GM21529 (cell line): ENCODE data around the gene DOCK10.

Experiments used
- ATAC-seq: cut with Tn5 transposase; IDR thresholded peaks from one replicate; pipeline ENCODE4 v1.9.1; 2021; ENCODE audit not compliant: unreplicated experiment

Gene DOCK10

DNA sequence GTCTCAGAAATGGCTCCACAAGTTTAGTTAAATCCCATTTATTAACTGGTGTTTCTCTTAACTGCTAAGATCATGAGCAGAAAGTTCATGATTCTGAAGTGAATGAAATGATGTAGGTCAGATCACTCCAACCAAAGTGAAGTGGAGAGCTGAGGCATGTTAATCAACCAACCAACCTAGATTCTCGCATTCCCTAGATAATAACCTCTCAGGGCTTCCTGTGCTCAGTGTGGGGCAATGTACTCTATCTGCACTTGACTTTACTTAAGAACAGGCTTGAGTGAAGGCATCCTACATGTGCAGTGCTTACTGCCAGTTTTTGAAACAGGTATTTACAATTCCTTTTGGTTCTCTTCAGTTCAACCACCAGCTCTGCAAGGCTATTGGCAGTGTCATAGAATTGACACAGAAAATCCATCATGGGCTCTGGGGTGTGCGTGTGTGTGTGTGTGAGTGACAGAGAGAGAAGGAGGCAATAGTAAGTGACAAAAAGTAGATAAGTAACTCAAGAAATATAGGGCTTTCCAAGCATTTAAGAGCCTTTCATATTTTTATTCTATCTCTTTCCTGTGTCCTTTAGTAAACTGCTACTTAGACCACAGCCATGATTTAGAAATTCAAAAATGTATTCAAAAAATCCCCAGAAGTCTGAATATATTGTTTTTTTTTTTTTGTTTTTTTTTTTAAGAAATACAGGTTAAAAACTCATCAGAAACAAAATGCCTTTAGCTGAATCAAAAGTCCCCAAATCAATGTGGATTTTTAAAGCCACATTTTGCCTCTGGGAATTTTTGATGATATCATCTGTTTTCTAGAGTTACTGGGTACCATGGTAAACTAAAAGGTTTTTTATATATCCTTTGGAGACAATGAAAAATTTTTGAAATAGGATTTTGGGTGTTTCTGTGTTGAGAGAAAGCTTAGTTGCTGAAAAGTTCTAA is 28.6 kb downstream of the DOCK10 start:
- ATAC-seq, result no peak

DNA sequence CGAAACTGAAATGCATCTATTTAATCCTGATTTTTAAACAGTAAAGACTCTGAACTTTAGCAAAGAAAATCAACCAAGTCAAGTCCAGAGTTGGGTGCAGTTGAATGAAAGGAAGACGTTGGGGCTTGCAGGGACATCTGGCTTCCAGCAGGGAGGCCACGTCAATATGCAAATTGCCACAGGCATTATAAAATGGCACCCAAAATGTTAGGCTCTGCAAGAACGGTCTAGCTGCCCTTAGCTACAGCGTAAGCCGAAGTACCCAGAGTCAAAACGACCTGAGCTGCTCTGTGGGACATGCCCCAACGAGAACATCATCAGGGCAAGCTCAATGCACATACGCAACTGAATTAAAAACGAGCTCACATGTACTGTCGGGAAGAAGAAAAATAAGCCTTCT is 30.7 kb downstream of the DOCK10 start:
- no peak for ATAC-seq

DNA sequence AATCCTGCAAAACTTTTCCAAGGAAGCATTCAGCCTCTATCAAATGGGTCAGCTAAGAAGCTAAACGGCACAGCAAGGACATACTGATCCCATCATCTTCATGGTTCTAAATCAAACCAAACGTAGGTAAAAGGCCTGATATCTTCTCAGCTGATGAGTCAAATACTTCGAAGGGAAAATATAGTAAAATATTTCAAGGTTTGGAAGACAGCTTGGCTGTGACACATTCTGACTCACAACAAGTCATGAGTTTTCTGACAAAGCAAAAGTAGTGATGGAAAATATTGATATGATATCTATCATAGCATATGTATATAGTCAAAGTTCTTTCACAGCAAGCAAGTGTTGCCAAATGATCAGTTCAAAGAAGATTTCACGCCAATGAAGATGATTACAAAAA is 31.5 kb downstream of the DOCK10 start:
- no peak for ATAC-seq

DNA sequence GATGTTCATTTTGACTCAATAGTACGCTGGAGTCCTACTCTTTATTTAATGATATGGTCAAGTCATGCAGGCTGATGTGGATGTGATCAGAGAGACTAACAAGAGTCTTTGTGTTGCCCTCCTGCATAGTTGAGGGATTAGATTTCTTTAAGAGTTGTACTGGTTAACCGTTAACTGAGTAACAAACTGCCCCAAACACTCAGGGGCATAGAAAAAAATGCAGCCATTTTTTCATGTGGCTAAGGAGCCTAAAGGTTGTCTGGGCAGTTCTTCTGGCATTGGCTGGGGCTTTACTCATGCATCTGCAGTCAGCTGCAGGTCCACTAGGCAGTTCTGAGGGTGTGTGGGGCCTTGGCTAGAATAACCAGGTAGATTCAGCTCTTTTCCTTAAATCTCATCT is 32.5 kb downstream of the DOCK10 start:
- ATAC-seq, result no peak

DNA sequence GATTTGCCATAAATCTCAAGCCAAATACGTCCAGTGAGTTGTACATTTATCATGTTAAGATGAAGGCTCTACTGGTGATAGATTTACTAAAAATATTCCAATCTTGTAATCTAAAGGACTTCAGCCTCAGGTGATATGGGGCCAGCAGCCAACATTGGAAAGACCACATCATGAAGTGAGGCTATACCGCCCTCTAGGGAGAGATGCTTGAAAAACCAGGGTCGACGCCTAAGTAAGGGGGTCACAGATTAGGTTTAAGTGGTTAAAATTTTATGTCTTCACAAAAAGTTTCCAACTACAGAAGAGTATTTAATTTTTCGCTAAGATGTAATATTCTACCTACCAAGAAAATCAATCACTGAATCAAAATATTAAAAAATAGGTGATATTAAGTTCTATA is 33.3 kb downstream of the DOCK10 start:
- ATAC-seq, result no peak

DNA sequence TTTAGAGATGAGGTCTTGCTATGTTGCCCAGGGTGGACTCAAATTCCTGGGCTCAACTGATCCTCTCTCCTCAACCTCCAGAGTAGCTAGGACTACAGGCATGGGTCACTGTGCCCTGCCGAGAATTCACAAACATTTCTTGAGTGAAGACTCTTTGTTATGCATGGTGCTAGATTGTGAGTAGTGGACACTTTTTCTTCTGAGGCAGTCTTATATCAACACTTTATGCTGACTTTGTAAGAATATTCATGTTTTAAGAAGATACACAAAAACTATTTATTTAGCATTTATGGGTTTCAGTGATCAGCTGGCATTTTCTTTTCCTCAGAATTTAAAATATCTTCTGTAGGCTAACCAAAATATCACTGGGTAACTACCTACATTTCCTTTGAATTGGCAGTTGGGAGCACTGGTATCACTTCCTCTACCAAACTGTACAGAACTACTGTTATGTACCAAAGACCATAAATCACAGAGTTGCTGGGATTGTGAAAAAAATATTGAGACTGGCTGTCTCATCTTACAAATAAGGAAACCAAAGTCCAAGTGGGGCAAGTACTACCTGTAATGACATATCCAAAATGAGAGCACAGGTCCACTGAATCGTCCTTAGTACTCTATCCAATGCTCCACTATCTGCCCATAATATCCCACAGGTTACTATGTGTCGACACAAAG is 34.0 kb downstream of the DOCK10 start:
- peak; percentile 72 for ATAC-seq

DNA sequence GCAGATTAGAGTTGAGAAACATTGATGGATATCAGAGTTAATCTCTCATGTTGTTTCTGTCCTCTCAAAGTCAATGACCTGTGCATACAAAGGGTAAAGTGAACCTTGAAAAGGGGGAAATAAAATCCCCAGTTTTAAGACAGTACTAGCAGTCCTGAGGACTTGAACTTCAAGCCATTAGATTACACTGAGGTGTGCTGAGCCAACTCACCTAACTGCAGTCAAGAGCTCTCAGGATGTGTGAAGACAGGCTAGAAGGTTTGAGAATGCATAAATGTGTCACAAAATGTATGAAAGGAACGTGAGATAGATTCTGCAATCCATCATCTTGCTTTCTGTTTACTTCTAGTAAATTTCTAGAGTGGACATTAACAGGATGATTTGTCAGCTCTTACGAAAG is 35.5 kb downstream of the DOCK10 start:
- ATAC-seq, result no peak

DNA sequence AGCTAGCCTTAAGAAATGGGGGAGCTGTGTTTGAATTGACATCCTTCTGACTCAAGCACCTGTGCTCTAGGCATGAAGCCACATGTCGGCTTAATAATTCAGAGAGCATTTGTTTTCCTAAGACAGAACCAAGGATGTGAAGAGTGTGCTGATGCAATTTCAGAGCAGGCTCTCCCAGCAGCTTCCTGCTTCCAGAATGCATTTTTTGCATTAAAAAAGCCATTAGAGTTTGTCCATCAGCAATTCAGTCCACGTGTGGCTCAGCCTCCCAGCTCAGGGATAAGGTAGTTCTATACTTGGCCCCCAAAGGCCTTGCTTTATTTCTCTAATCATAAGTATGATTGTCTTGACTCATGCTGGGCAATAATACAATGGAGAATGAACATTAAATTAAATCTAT is 37.7 kb downstream of the DOCK10 start:
- ATAC-seq, result no peak

DNA sequence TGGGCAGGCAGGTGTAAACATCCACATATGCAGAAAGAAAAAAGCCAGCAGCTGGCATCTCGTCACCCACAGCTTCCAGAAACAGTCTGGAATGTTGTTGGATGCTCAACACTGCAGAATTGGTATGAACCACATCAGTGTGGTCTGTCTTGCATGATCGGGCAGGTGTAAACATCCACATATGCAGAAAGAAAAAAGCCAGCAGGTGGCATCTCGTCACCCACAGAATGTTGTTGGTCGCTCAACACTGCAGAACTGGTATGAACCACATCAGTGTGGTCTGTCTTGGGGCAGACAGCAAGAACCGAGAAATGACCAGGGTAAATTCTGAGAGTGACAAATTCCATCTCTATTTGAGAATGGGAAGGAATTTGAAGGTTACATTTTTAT is 39.6 kb downstream of the DOCK10 start:
- ATAC-seq, result peak; percentile 95

DNA sequence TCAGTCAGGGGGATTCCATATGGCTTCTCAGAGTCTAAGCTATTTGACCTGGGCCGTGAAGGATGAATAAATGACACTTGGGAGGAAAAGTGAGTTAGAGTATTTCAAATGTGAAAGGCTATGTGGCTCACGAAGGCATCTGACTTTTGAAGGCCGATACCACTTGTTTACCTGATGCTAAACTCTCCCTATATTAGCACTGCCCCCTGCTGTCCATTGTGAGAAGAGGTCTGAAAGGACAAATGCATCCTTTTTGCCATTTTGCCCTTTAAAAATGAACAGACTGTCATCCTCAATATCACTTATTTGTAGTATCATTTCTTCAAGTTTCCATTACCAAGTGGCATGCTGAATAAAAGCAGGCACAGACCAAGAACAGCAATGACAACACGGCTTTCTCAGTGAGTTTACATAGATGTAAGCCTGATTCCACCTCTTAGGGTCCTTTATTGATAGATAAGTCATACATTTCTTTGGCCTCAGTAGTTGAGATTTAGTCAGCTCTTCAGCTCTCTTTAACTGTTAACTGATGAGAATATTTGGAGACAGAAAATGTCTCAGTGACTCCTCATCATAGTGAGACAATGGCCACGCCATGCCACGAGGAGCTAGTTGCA is 40.1 kb downstream of the DOCK10 start:
- ATAC-seq, result peak; percentile 64

DNA sequence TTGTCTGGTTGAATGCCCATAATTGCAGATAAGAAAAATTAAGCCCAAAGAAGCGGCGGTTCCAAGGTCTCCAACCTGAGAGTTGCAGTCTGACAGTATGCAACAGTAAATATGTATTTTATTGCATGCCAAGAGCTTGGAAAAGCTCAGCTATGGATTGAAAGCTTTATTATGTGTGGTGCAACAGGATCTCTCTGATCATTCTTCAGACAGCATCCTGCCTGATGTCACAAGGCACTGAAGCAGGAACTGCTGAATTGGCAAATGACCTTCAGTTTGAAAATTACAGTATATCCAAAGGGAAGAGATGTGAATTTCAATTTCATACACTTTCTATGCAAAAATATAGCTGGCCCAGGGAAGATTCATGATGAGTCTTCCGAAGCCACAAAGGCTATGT is 42.5 kb downstream of the DOCK10 start:
- no peak for ATAC-seq

DNA sequence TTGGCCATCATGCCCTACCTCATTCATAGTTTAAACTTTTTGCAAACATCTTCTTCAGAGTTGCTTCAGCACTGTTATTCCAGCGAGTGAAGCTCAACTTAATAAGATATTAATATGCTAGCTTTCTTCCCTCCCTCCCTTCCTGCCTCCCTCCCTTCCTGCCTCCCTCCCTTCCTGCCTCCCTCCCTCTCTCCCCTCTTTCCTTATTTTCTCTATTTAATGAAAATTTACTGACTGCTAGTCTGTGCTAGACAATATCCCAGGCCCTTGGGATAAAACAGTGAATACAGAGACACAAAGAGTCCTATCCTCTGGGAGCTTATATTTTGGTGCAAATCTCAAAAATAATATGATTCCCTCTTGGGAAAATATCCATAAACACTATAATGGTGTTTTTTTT is 42.9 kb downstream of the DOCK10 start:
- no peak for ATAC-seq

DNA sequence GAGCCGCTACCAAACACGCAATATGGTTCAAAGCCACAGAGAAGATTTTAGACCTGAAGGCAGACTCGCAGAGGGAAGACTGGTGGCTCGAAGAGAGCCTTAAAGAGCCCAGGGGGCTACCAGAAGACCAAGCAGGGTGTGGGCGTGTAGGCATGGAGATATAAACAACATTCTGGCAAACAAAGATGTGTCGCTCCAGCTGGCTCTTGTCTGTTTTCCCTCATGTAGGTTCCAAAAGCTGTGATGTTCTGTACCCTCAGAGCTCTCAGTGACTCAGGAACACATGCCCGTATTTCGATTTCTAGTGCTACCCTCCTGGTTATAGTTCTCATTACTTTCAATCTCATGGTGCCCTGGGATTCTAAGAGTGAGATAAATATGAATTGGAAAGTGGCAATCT is 44.5 kb downstream of the DOCK10 start:
- ATAC-seq, result no peak

DNA sequence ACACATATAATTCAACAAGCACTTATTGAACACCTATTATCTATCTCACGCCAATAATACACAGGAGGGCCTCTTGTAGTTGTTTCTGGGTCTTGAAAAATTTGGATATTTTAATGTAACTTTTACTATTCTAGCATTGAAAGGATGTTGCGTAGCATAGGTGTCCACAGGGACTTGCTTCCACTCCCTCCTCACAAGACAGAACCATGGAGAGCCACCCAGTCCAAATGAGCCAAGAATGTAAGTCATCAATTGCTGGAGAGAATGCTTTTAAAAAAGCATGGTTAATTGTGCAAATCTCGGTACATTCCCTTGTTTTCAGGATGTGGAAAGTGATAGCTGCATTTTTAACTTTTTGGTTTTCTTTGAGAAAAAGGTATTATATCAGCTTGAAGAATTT is 46.8 kb downstream of the DOCK10 start:
- no peak for ATAC-seq

DNA sequence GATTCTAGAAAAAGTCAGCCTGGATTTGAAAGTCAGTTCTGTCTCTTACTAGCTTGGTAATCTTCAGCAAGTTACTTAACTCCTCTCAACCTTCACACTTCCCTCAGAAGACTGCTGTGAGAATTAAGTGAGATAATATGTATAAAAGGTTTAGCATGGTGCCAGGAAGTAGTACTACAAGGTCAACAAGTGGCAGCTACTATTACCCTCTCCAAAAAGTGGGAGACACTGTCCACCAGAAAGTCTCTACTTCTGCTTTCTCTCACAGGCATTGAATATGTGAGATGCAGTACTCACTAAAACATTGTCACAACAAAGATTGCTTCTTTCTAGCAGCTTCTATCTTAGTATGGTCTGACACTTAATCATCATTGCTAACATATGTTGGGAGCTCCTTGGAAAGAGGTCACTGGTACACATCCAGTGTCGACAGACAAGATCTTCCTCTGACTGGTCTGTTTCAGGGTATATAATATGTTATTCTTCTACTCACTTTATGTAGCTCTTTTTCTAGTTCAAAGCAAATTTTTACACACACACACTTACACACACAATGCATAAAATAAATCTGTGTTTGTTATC is 47.9 kb downstream of the DOCK10 start:
- no peak for ATAC-seq

DNA sequence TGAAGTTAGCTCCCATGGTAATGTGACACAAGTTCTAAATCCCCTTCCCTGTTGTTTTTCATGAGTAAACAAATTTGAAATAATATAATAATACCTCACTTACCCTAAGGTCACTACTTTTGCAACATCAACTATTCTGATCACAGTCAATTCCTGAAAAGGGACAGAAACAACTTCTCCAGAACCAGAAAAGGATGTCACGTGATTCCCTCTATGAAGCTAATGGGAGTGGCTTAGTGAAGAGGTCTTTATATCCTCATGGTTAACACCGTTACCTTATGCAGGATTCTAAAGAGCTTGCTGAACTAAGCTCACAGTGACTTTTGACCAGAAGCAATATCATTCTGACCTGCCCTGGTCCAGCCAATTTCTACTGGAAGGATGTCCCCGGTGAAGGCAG is 51.6 kb downstream of the DOCK10 start:
- ATAC-seq, result no peak

DNA sequence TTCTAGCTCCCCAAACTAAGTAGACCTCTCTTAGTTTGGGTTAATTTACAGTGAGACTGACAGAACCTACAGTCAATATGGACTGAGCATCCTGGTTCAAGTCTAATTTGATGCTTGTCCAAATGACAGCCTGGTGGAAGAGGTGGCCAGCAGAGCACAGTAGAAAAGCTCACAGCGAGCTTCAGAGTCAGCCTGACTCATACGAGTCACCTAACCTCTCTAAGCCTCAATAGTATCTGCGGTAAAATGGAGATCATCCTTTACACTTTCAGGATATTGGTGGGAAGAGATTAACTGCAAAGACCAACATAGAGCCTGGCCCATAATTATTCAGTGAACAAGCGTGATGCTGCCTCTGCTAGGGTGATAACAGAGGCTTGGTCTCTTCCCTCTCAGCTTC is 54.5 kb downstream of the DOCK10 start:
- ATAC-seq, result no peak

DNA sequence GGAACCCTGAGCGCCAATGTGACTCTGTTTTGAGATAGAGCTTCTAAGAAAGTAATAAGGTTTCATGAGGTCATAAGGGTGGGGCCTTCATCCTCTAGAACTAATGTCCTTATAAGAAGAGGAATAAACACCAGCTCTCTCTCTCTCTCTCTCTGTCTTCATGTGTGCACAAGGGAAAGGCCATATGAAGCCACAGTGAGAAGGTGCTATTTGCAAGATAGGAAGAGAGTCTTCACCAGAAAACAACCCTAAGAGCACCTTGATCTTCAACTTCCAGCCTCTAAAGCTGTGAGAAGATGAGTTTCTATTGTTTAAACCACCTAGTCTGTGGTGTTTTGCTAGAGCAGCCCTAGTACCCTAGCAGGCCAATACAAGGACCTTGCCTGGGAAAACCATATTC is 55.8 kb downstream of the DOCK10 start:
- no peak for ATAC-seq

DNA sequence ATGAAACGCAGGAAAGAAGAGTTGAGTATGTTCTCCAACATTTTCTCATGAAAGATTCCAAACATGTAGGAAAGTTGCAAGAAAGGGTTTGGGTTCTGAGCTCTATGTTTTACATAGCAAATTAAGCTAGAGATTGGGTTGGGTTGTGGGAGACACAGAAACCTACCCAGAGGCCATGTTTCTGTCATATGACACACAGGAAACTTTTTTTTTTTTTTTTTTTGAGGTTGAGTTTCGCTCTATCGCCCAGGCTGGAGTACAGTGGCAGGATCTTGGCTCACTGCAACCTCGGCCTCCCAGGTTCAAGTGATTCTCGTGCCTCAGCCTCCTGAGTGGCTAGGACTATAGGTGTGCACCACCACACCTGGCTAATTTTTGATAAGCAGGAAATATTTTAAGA is 57.6 kb downstream of the DOCK10 start:
- ATAC-seq, result no peak

DNA sequence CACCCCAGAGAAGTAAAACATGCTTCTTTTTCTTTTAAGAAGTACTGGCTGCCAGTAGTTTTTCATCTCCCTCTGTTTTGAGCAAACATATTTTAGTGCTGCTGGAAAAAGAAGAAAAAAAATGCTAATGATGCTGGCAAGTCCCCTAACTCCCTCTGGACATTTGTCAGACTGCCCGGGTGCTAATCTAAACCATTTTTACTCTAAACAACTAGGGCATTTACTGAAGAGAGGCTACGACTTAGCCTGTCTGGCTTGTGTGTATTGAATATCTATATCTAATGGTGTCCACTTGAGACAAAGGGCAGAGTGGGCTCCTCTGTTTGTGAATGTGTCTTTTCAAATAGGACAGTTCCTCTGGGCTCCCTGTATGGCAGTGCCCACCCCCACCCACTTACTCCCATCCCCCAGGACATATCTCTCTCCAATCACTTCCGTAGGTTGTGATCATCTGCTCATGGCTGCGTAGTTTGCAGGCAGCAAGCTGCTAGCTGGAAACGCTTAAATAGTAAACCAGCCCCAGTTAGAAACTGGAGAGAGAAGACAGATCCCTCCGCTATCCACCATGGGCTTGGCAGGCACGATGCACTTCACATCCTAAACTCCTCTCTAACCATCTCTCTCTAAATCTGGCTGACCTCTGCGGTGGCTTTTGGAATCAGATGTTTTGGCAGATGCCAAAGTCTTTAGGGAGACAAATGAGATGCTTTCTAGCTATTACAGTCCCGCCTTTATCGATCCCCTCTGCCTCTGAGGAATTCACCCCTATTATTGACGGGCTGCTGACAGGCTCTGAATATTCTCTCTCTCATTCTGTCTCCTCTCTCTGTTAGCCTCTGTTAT is 58.3 kb downstream of the DOCK10 start:
- no peak for ATAC-seq
